ENCODE measurements around the gene EME2.

DNA sequence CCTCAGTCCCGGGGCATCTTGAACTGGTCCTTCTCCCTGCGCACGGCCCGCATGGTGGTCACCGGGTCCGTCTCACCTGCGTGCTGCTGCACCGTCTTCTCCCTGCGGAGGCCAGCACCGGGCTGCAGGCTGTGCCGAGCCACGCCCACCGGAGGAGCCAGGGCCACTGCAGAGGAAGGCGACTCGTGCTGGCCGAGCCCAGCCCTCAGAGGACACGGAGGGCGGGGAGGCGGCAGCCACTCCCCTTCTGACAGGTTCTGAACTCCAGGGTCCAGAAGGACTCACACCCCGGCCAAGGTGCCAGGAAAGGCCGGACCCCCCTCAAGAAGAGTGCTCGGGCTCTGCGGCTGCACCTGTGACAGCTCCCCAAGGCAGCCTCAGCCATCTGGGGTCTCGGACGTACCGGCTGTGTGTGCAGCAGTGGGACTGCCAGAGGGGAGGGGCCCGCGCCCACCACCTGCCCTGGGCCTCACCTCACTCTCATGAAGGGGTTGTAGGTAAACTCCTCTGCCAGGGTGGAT, 36.7 kb downstream of the EME2 start:
- TF ChIP-seq POLR2A (IDR thresholded peaks at IDR 0.05) = no peak
- TF ChIP-seq, protein P1, sequence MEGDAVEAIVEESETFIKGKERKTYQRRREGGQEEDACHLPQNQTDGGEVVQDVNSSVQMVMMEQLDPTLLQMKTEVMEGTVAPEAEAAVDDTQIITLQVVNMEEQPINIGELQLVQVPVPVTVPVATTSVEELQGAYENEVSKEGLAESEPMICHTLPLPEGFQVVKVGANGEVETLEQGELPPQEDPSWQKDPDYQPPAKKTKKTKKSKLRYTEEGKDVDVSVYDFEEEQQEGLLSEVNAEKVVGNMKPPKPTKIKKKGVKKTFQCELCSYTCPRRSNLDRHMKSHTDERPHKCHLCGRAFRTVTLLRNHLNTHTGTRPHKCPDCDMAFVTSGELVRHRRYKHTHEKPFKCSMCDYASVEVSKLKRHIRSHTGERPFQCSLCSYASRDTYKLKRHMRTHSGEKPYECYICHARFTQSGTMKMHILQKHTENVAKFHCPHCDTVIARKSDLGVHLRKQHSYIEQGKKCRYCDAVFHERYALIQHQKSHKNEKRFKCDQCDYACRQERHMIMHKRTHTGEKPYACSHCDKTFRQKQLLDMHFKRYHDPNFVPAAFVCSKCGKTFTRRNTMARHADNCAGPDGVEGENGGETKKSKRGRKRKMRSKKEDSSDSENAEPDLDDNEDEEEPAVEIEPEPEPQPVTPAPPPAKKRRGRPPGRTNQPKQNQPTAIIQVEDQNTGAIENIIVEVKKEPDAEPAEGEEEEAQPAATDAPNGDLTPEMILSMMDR (IDR thresholded peaks at IDR 0.05) = no peak

All from thyroid gland (tissue), 4 donors.